Thoracic aorta (tissue), 2 donors: Measurements from ENCODE around the gene SNRPE. TPM values are rescaled to one million over a fixed set of nuclear protein-coding genes. Genes with fewer than 3 reads are reported as not detected.
"Not testable (repeated sequence)": the region's sequence is repeated elsewhere in the genome, so short reads cannot be mapped to it uniquely, and the experiment has no call there.

ENCODE experiments used
- ATAC-seq: fragments of 150-250 bp; one replicate; pipeline ENCODE4 v1.8.0; 2017; ENCODE audit warnings: low read depth; ENCODE audit not compliant: insufficient number of reproducible peaks, low FRiP score
- DNase-seq: peaks from one replicate; pipeline ENCODE4 v3.0.0-alpha.2; 2020; ENCODE audit warnings: low spot score
- H3K27ac ChIP-seq, 2 donors: fragments of 200-600 bp; sonication (generic); 1 replicate in 1 of 2; 2 replicates in 1 of 2; pipeline ENCODE4 v1.5.1; 2016; ENCODE audit warnings: mild to moderate bottlenecking in 2 of 2, moderate library complexity in 2 of 2
- H3K27me3 ChIP-seq: fragments of 200-600 bp; sonication (generic); replicated peaks from 2 replicates; pipeline ENCODE4 v1.6.0; 2016; ENCODE audit warnings: mild to moderate bottlenecking; ENCODE audit not compliant: insufficient read depth
- H3K36me3 ChIP-seq: fragments of 200-600 bp; sonication (generic); one replicate; pipeline ENCODE4 v1.5.1; 2016
- H3K4me1 ChIP-seq, 2 donors: fragments of 200-600 bp; sonication (generic); 1 replicate in 1 of 2; 2 replicates in 1 of 2; pipeline versions ENCODE4 v1.5.1 to v1.6.0; 2016; ENCODE audit warnings: low read depth in 2 of 2, mild to moderate bottlenecking in 1 of 2; ENCODE audit not compliant: control insufficient read depth in 1 of 2
- H3K4me3 ChIP-seq: fragments of 200-600 bp; sonication (generic); 2 replicates; pipeline ENCODE4 v1.5.1; 2016; ENCODE audit warnings: mild to moderate bottlenecking
- H3K9me3 ChIP-seq: fragments of 200-600 bp; sonication (generic); 2 replicates; pipeline ENCODE4 v1.5.1; 2016
- total RNA-seq, 2 donors: library from RNA; depleted of rRNA; stranded (reverse); fragments of >200 nt; gene quantifications; one replicate each; pipeline versions ENCODE4 v1.1.0 to v1.2.3, GENCODE V29; 2016
- TF ChIP-seq, protein P1 (sequence below): fragments of 200-600 bp; sonication (generic); IDR thresholded peaks from one replicate; pipeline ENCODE4 v1.5.1; 2019; ENCODE audit warnings: antibody characterized with exemption

Gene SNRPE
- total RNA-seq, 2 donors from 2014 or later: 16.8 to 55.3 TPM

DNA sequence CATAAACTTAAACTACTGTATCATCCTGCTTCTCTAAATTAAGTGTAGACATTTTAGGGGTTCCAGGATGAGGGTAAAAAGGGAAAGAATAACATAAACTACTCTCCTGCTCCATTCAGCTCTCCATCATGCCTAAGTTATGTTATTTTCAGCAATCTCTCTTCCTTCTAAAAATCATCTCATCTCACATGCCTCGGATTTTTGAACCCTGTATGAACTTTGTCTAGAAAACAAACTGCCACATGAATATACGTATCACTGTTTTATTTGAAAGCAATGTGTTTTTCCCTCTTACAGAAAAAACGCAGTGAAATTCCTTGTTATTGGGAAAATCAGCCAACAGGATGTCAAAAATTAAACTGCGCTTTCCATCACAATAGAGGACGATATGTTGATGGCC, 33.4 kb upstream of the SNRPE start:
- no peaks in the 10 kb centered on the region for H3K9me3 ChIP-seq
- H3K36me3 ChIP-seq: peaks cover 28% of the 10 kb centered on the region
- ATAC-seq (no peak), DNase-seq (no peak)
- H3K27me3 ChIP-seq: no peaks in the 10 kb centered on the region
- peak overlapping the region in 1 of 2 donors; percentile 53 for H3K27ac ChIP-seq
- TF ChIP-seq, protein P1, sequence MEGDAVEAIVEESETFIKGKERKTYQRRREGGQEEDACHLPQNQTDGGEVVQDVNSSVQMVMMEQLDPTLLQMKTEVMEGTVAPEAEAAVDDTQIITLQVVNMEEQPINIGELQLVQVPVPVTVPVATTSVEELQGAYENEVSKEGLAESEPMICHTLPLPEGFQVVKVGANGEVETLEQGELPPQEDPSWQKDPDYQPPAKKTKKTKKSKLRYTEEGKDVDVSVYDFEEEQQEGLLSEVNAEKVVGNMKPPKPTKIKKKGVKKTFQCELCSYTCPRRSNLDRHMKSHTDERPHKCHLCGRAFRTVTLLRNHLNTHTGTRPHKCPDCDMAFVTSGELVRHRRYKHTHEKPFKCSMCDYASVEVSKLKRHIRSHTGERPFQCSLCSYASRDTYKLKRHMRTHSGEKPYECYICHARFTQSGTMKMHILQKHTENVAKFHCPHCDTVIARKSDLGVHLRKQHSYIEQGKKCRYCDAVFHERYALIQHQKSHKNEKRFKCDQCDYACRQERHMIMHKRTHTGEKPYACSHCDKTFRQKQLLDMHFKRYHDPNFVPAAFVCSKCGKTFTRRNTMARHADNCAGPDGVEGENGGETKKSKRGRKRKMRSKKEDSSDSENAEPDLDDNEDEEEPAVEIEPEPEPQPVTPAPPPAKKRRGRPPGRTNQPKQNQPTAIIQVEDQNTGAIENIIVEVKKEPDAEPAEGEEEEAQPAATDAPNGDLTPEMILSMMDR: no peak
- H3K4me3 ChIP-seq: no peak overlapping the region
- peaks cover 14 to 20% of the 10 kb centered on the region in 2 donors for H3K4me1 ChIP-seq

GRCh38 chr1:203828503-203828902, 32.9 kb upstream of the SNRPE start:
- Histone ChIP-seq H3K4me3 (no peak overlapping the region), H3K36me3 (peaks cover 30% of the 10 kb centered on the region), H3K27me3 (no peaks in the 10 kb centered on the region), H3K9me3 (no peaks in the 10 kb centered on the region), H3K27ac (peak overlapping the region; percentile 53 to 57), H3K4me1 (peaks cover 14 to 20% of the 10 kb centered on the region in 2 donors)
- DNase-seq (no peak), ATAC-seq (no peak)
- TF ChIP-seq, protein P1: no peak

DNA sequence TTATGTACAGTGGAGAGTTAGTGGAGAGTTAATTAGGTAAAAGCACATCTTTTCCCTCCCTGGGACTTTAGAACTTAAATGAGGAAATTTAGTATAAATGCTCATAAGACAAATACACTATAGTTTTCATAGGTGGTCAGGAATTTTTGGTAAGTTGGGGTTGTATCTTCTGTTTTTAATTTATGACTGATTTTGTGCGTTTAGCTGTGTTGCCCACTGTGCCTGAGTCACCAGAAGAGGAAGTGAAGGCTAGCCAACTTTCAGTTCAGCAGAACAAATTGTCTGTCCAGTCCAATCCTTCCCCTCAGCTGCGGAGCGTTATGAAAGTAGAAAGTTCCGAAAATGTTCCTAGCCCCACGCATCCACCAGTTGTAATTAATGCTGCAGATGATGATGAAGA, 32.2 kb upstream of the SNRPE start:
- not testable (repeated sequence) for DNase-seq, ATAC-seq, H3K27me3 ChIP-seq, H3K9me3 ChIP-seq
- H3K36me3 ChIP-seq: peaks cover 35% of the 10 kb centered on the region
- peak overlapping the region; percentile 31 for H3K4me3 ChIP-seq
- peak overlapping the region; percentile 53 to 57 for H3K27ac ChIP-seq
- peaks cover 14 to 20% of the 10 kb centered on the region in 2 donors for H3K4me1 ChIP-seq

- TF ChIP-seq, protein P1: no peak
- no peak for ATAC-seq
- Histone ChIP-seq H3K27me3 (no peaks in the 10 kb centered on the region), H3K27ac (no peak overlapping the region), H3K9me3 (no peaks in the 10 kb centered on the region), H3K4me3 (no peak overlapping the region), H3K4me1 (peaks cover 0 to 9% of the 10 kb centered on the region in 2 donors), H3K36me3 (peaks cover 56% of the 10 kb centered on the region)
- no peak for DNase-seq
These were observed 25.9 kb upstream of the SNRPE start for GRCh38 chr1:203835476-203835875.

DNA sequence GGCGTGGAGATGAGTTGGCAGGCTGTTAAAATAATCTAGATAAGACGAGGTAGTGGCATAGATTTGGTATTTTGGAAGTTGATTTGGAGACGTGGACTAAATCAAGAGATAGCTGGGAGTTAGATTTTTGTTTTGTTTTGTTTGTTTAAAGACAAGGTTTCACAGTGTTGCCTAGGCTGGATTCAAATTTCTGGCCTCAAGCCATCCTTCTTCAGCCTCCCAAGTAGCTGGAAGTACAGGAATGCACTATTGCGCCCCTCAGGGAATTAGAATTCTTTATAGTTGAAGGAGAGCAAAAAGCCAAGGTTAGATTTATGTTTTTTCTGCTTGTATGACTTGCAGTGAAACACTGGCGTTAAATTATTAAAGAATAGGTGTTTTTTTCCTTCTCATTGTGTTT, 22.3 kb upstream of the SNRPE start:
- Histone ChIP-seq H3K4me1 (peaks cover 0 to 9% of the 10 kb centered on the region in 2 donors), H3K9me3 (no peaks in the 10 kb centered on the region), H3K36me3 (peaks cover 39% of the 10 kb centered on the region), H3K4me3 (no peak overlapping the region), H3K27me3 (no peaks in the 10 kb centered on the region), H3K27ac (no peak overlapping the region)
- ATAC-seq (no peak), DNase-seq (no peak)
- TF ChIP-seq, protein P1: no peak

DNA sequence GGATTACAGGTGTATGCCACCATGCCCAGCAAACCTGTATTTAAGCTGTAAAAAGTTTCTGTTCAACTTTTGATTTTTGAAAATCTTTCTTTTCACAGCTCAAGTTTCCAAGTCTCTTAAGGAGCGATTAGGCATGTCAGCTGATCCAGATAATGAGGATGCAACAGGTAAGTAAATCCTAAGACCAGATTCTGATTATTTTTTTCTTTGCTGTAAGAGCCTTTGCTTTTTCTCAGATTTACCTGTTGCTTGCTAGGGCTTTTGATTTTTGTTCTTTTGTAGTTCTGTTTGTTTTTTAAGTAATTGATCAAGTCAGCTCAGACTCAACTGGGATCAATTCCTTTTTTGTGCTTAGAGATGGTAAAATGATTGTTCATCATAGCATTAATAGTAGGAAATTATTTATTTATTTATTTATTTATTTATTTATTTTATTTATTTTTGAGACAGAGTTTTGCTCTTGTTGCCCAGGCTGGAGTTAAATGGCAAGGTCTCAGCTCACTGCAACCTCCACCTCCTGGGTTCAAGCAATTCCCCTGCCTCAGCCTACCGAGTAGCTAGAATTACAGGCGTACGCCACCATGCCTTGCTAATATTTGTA, 21.1 kb upstream of the SNRPE start:
- DNase-seq (no peak), ATAC-seq (no peak)
- peaks cover 0 to 9% of the 10 kb centered on the region in 2 donors for H3K4me1 ChIP-seq
- H3K27me3 ChIP-seq: no peaks in the 10 kb centered on the region
- TF ChIP-seq, protein P1: no peak
- no peak overlapping the region for H3K27ac ChIP-seq
- peaks cover 32% of the 10 kb centered on the region for H3K36me3 ChIP-seq
- H3K9me3 ChIP-seq: no peaks in the 10 kb centered on the region
- H3K4me3 ChIP-seq: no peak overlapping the region
